Fibroblast of the aortic adventitia (primary cell): ENCODE measurements around the gene KANK3. TPM values are rescaled to one million over a fixed set of nuclear protein-coding genes. Genes with fewer than 3 reads are reported as not detected.
A peak's percentile ranks its signal among the peaks of the same experiment; 100 is the strongest.

Experiments
- DNase-seq: peaks from one replicate; pipeline ENCODE4 v3.0.0-alpha.2; 2010; ENCODE audit warnings: low read depth
- H3K4me3 ChIP-seq: 2 replicates; pipeline ENCODE4 v1.5.1; 2011; ENCODE audit warnings: low read depth, mild to moderate bottlenecking, control low read depth, low read length, moderate library complexity
- total RNA-seq: library from RNA; depleted of rRNA; stranded (reverse); fragments of >200 nt; gene quantifications from 2 replicates; pipeline ENCODE4 v1.2.3, GENCODE V29; 2012; ENCODE audit warnings: low replicate concordance
- TF ChIP-seq, protein P1 (sequence below): IDR thresholded peaks from 2 replicates; pipeline ENCODE4 v1.5.1; 2011; ENCODE audit warnings: mild to moderate bottlenecking, low read length, control low read depth, inconsistent platforms; ENCODE audit not compliant: insufficient read depth

KANK3 gene
- total RNA-seq, 1 donor = 0.09 TPM

DNA sequence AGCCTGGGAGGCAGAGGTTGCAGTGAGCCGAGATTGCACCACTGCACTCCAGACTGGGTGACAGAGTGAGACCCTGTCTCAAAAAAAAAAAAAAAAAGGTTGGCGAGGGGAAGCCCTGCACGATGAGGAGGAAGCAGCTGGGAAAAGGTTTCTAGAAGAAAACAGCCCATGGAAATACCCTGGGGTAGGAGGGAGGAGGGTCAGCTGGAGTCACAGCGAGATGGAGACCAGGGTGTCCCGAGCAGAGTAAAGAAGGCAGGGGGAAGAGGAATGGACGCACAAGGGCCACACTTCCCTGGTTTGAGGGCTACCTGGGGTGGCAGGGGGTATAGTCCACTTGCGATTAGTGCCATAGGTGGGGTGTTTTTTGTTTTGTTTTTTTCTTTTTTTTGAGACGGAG lies 6.4 kb downstream of the KANK3 start:
- H3K4me3 ChIP-seq = no peak overlapping the region
- DNase-seq = no peak
- TF ChIP-seq, protein P1, sequence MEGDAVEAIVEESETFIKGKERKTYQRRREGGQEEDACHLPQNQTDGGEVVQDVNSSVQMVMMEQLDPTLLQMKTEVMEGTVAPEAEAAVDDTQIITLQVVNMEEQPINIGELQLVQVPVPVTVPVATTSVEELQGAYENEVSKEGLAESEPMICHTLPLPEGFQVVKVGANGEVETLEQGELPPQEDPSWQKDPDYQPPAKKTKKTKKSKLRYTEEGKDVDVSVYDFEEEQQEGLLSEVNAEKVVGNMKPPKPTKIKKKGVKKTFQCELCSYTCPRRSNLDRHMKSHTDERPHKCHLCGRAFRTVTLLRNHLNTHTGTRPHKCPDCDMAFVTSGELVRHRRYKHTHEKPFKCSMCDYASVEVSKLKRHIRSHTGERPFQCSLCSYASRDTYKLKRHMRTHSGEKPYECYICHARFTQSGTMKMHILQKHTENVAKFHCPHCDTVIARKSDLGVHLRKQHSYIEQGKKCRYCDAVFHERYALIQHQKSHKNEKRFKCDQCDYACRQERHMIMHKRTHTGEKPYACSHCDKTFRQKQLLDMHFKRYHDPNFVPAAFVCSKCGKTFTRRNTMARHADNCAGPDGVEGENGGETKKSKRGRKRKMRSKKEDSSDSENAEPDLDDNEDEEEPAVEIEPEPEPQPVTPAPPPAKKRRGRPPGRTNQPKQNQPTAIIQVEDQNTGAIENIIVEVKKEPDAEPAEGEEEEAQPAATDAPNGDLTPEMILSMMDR = no peak

- no peak for DNase-seq
- no peak overlapping the region for H3K4me3 ChIP-seq
- TF ChIP-seq, protein P1 = no peak
These were observed 6.9 kb downstream of the KANK3 start for GRCh38 chr19:8336072-8336569.

DNA sequence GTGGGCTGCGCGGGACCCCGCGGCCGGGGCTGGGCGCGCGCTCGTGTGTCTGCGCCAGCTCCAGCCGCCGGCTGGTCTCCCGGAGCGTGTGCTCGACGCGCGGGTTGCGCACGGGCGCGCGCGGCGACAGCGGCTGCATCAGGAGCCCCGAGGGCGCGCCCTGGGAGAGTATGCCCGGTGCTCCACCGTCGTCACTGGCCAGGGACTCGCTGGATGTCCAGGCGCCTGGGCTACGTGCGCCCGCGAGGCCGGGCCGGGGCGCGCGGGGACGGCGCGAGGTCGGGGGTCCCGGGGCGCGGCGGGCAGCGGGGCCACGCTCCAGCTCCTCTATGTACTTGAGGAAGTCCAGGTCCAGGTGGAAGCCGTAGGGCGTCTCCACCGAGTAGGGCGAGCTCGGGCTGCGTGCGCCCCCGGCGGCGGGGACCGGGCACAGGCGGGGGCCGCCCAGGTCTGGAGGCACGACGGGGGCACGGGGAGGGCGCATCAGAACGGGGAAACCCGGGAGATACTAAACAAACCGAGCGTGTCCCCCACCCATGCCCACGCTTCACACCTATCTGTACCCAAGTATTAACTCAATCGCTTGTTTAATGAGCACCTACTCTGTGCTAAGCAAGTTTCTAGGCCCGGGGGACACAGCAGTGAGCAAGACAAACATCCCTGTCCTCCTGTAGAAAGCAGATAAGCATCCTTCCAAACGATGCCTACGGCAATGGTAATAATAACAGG lies 7.6 kb downstream of the KANK3 start:
- TF ChIP-seq, protein P1 = no peak
- DNase-seq = no peak
- peak overlapping the region; percentile 28 for H3K4me3 ChIP-seq

DNA sequence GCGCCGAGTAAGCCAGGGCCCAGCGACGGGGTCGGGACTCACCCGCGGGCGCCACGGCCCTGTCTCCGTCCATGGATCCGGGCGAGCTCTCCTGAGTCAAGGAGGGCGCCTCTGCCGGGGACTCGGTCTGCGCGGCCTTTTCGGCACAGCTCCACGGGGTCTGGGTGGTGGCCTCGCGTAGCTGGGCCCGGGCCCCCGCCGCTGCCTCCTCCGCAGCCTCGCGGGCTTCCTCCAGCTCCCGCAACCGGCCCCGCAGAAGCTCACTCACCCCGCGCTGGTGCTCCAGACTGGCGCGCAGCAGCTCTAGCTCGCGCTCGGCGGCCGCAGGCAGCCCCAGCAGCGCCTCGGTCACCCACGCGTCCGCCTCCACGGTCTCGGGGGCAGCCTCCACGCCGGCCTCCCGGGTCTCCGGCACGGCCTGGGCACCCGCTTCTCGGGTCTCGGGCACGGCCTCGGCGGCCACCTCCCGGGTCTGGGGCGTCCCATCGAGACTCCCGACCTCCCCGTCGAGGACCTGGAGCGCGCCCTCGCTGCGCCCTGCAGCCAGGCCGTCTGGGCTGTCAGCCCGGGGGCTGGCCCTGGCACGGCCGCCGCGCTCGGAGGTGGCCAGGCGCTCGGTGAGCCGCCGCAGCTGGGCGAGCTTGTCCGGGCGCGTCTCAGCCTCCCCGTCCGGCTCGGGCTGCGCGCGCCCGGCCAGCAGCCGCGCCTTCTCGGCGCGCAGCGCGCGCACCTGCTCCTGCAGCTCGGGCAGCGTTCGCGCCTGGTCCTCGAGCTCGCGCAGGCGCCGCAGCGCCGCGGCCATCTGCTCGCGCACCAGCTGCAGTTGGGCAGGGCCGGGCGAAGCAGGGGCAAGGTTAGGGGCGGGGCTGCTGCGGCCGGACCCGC lies 8.4 kb downstream of the KANK3 start:
- TF ChIP-seq, protein P1 = no peak
- H3K4me3 ChIP-seq = peak overlapping the region; percentile 28
- peak; percentile 43 for DNase-seq

DNA sequence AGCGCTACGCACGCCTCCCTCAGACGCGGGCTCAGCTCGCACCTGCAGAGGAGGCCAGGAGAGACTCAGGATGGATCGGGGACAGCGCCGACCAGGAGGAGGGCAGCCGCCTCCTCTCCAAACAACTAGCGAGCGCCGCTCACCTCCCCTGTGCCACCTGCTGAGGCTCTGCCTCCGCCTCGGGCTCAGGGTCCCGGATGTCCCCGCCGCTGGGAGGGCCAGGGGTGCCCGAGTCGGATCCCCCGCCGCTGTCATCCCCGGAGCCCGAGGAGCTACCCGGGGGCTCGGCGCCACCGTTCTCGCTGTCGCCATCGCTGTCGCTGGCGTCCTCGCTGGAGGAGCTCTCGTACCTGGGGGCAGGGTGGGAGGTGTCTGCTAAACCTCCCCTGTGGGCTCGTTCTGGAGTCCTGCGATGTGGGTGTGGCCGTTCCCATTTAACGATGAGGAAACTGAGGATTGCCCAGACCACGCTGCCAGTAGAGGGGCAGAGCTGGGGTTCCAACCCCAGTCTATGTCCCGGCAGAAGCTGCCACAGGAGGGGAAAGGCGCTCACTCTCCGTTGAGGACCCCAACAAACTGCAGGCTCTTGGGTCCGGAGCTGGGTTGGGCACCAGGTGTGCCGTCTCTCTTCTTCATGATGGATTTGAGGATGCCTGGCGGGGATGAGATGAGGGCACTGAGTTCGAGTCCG lies 9.2 kb downstream of the KANK3 start:
- DNase-seq = no peak
- TF ChIP-seq, protein P1 = no peak
- no peak overlapping the region for H3K4me3 ChIP-seq

GRCh38 chr19:8332976-8333766 lies 9.9 kb downstream of the KANK3 start:
- no peak for DNase-seq
- H3K4me3 ChIP-seq = no peak overlapping the region
- TF ChIP-seq, protein P1 = no peak
